HFF-Myc (cell line): ENCODE results near the gene ACP3.

Experiments
- DNase-seq: peaks from one replicate; pipeline ENCODE4 v3.0.0-alpha.2; 2011; ENCODE audit warnings: low read depth; ENCODE audit errors: extremely low read depth
- H3K4me3 ChIP-seq: replicated peaks from 2 replicates; pipeline ENCODE4 v1.5.1; 2011; ENCODE audit warnings: low read depth, mild to moderate bottlenecking, control low read depth, low read length
- TF ChIP-seq, protein P1 (sequence below): IDR thresholded peaks from 2 replicates; pipeline ENCODE4 v1.5.1; 2012; ENCODE audit warnings: mild to moderate bottlenecking, low read depth, low read length, control low read depth; ENCODE audit errors: missing control alignments

ACP3 gene

DNA sequence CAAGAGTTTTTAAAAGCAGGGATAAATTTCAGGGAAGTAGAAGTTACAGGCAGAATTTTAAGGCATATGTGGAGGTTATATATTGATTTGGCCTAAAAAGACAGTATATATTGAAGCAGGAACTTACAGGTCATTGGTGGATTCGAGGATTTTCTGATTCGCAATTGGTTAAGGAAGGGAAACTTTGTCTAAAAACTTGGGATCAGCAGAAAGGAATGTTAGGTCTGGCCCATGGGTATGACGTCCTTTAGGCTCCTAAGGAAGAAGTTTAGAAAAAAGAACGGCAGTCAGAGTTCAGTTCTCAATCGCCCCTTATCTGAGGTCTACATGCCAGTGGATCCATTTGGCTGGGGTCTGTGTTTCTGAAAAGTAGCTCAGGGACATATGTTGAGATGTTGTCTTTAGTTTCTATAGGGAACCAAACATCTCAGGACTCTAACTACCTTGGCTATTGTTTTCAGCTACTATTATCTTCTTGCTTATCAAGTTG is 33.2 kb upstream of the ACP3 start:
- no peak overlapping the region for H3K4me3 ChIP-seq
- DNase-seq = no peak
- TF ChIP-seq, protein P1, sequence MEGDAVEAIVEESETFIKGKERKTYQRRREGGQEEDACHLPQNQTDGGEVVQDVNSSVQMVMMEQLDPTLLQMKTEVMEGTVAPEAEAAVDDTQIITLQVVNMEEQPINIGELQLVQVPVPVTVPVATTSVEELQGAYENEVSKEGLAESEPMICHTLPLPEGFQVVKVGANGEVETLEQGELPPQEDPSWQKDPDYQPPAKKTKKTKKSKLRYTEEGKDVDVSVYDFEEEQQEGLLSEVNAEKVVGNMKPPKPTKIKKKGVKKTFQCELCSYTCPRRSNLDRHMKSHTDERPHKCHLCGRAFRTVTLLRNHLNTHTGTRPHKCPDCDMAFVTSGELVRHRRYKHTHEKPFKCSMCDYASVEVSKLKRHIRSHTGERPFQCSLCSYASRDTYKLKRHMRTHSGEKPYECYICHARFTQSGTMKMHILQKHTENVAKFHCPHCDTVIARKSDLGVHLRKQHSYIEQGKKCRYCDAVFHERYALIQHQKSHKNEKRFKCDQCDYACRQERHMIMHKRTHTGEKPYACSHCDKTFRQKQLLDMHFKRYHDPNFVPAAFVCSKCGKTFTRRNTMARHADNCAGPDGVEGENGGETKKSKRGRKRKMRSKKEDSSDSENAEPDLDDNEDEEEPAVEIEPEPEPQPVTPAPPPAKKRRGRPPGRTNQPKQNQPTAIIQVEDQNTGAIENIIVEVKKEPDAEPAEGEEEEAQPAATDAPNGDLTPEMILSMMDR = no peak

DNA sequence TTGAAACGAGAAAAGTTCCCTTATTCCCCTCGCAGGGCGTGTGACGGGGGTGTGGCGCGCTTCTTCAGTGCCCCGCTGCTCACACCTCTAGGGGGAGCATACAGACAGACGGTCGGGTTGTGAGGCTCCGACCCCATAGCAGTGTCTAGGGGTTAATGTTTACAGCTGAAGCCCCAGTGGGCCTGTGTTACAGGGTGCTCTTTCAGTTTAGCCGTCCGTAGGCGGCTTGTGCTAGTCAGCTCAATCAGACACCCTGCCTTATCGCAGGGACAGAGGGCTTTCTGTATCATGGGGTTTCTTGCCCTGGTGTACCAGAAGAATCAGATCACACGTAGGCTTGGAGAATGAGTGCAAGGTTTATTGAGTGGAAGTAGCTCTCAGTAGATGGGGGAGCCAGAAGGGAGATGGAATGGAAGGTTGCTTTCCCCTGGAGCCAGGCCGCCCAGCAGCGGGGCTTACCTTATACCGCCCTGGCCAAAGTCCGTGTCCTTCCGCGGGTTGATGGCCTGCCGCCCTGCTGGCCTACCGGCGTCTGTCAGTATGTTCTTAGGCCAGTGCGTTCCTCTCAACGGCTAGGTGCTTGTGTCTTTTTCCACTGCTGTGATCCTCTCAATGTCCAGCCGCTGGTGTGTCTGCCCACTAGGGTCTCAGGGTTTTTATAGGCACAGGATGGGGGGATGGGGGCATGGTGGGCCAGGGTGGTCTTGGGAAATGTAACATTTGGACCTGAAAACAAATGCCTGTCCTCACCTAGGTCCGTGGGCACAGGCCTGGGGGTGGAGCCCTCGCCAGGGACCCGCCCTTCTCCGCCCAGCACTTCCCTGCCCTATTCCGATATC is 32.2 kb upstream of the ACP3 start:
- no peak for DNase-seq
- TF ChIP-seq, protein P1 = no peak
- H3K4me3 ChIP-seq = no peak overlapping the region

DNA sequence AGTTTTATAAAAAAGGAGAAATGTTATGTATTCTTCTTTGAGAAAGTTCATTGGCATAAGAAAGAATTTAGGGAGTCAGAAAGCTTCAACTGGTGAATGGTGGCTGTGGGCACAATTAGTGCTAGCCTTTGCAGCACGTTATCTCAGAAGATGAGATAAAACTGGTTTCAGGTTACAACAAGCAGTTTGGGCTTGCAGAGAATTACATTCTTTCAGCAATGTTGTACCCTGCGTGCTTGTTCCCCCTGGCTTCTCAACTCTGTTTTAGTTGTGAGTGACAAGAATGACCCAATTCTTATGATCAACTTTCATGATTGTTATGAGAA is 31.6 kb upstream of the ACP3 start:
- TF ChIP-seq, protein P1 = no peak
- H3K4me3 ChIP-seq = no peak overlapping the region

DNA sequence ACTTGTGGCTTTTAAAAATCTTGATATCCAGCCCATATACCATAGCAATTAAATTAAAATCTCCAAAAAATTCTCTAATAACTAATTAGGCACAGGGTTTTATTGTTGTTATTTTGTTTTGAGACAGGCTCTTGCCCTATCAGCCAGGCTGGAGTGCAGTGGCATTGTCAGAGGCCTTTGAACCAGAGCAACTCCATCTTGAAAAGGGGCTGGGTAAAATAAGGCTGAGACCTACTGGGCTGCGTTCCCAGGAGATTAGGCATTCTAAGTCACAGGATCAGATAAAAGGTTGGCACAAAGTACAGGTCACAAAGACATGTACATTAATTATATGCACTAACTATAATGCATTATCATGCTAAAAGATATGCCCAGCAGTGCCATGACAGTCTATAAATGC is 31.2 kb upstream of the ACP3 start:
- DNase-seq = no peak
- no peak overlapping the region for H3K4me3 ChIP-seq
- TF ChIP-seq, protein P1 = no peak

More for the DNA sequence above, 31.6 kb upstream of the ACP3 start:
- DNase-seq = no peak

DNA sequence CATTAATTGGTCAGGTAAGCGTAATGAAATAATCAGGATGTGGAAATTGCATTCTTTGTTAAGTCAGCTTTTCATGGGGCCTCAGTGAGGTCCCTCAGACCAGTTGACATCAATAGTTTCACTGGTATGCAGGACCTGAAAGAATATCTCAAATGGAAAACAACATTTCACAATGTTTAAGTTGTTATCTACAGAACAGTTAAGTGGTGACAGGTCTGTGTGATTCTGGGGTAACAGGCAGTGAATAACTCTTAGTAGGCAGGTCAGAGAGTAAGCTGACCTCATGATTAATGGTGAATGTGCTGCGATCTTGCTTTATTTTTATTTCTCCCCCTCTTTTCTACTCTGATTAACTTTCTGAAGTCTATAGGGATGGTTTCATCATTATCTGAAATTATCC is 28.9 kb upstream of the ACP3 start:
- no peak overlapping the region for H3K4me3 ChIP-seq
- DNase-seq = no peak
- TF ChIP-seq, protein P1 = no peak

DNA sequence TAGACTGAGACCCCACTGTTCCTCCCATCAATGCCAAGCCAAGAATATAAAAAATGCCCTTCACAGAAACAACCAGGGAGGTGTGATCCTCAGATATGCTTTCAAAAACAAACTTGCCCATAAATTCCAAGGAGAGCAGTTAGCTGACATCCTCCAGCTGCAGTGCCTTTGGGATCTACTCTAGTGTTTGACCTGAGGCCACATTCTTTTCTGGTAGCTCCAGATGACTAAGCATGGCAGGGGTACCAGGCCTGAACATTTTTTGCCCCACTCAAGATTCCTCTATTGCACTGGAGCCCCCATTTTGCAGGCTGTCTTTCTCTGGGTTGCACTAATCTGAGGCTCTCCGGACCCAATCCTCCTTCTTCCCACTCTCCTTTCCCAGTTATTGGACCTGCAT is 27.9 kb upstream of the ACP3 start:
- no peak for DNase-seq
- TF ChIP-seq, protein P1 = no peak
- H3K4me3 ChIP-seq = no peak overlapping the region
